H1 (cell line): ENCODE results near the gene NR1D2. TPM values are rescaled to one million over a fixed set of nuclear protein-coding genes. Genes with fewer than 3 reads are reported as not detected.

Experiments used
- CTCF ChIA-PET: fragments of 300-600 bp; sonication (Branson Sonifier 250); formaldehyde crosslinking; loops from one replicate; lab custom pipeline; 2021; ENCODE audit not compliant: partially characterized antibody; lab: Charles Lee
- POLR2A ChIA-PET: fragments of 300-600 bp; sonication (Branson Sonifier 250); formaldehyde crosslinking; loops from one replicate; lab custom pipeline; 2021; ENCODE audit warnings: inconsistent platforms; ENCODE audit not compliant: partially characterized antibody; lab: Charles Lee
- DNase-seq, 2 experiments: peaks; one replicate each; pipeline versions ENCODE4 v3.0.0 to v3.0.0-alpha.2; 2010 to 2022; ENCODE audit warnings: low spot score in 2 of 2, low read depth in 1 of 2, mixed read lengths in 1 of 2
- FAIRE-seq: peaks from 2 replicates; lab custom pipeline; 2011; peaks lifted over from hg19 to GRCh38; lab: Jason Lieb, UNC
- H2AFZ ChIP-seq: 2 replicates; pipeline ENCODE4 v1.8.1; 2012; ENCODE audit warnings: low read length, inconsistent platforms
- H2AK5ac ChIP-seq: 2 replicates; pipeline ENCODE4 v1.6.1; 2013; ENCODE audit warnings: low read depth, low read length
- H2BK120ac ChIP-seq: replicated peaks from 2 replicates; pipeline ENCODE3; 2013; ENCODE audit warnings: low read depth, low read length, inconsistent platforms
- H2BK12ac ChIP-seq: 2 replicates; pipeline ENCODE4 v1.6.1; 2013; ENCODE audit warnings: low read depth, low read length
- H2BK15ac ChIP-seq: 2 replicates; pipeline ENCODE4 v1.6.1; 2013; ENCODE audit warnings: low read length
- H2BK20ac ChIP-seq: 2 replicates; pipeline ENCODE4 v1.6.1; 2013; ENCODE audit warnings: low read length
- H2BK5ac ChIP-seq: 2 replicates; pipeline ENCODE4 v1.6.1; 2013; ENCODE audit warnings: low read depth, low read length
- H3K14ac ChIP-seq: 2 replicates; pipeline ENCODE4 v1.6.1; 2013; ENCODE audit warnings: inconsistent platforms; ENCODE audit not compliant: insufficient read length
- H3K18ac ChIP-seq: 2 replicates; pipeline ENCODE4 v1.6.1; 2013; ENCODE audit warnings: low read length; ENCODE audit errors: extremely low read depth
- H3K23ac ChIP-seq: 2 replicates; pipeline ENCODE4 v1.6.1; 2013; ENCODE audit warnings: inconsistent platforms; ENCODE audit not compliant: insufficient read length
- H3K23me2 ChIP-seq: 2 replicates; pipeline ENCODE4 v1.6.1; 2013; ENCODE audit warnings: low read depth, low read length
- H3K27ac ChIP-seq: 2 replicates; pipeline ENCODE4 v1.6.1; 2011; ENCODE audit warnings: low read depth, low read length, inconsistent platforms
- H3K27me3 ChIP-seq, 4 experiments: replicated peaks in 1 of 4; 1 replicate in 1 of 4; 2 replicates in 3 of 4; pipeline versions ENCODE4 v1.6.1 to v1.8.1; 2011 to 2013; ENCODE audit warnings: low read length in 3 of 4, mild to moderate bottlenecking in 3 of 4, inconsistent platforms in 2 of 4, mixed read lengths in 2 of 4, moderate library complexity in 1 of 4; ENCODE audit not compliant: control insufficient read depth in 3 of 4, insufficient read depth in 3 of 4; ENCODE audit errors: extremely low read depth in 1 of 4
- H3K36me3 ChIP-seq, 4 experiments: 2 replicates each; pipeline versions ENCODE4 v1.6.1 to v1.8.1; 2011 to 2013; ENCODE audit warnings: mild to moderate bottlenecking in 4 of 4, low read length in 3 of 4, moderate library complexity in 2 of 4, control low read depth in 1 of 4, inconsistent platforms in 1 of 4; ENCODE audit not compliant: insufficient read depth in 4 of 4, control insufficient read depth in 2 of 4
- H3K4ac ChIP-seq: replicated peaks from 2 replicates; pipeline ENCODE3; 2013; ENCODE audit warnings: low read length, low read depth, mixed read lengths, inconsistent platforms; ENCODE audit not compliant: insufficient read length
- H3K4me1 ChIP-seq, 4 experiments: replicated peaks in 1 of 4; 1 replicate in 1 of 4; 2 replicates in 3 of 4; pipeline versions ENCODE4 v1.6.1 to v1.8.1; 2011 to 2013; ENCODE audit warnings: low read length in 3 of 4, inconsistent platforms in 2 of 4, mixed read lengths in 1 of 4; ENCODE audit not compliant: insufficient read depth in 4 of 4, control insufficient read depth in 3 of 4
- H3K4me2 ChIP-seq, 2 experiments: 2 replicates each; pipeline versions ENCODE4 v1.6.1 to v1.8.1; 2011 to 2013; ENCODE audit warnings: low read depth in 2 of 2, low read length in 2 of 2, control low read depth in 1 of 2, inconsistent platforms in 1 of 2, mild to moderate bottlenecking in 1 of 2; ENCODE audit not compliant: insufficient read depth in 1 of 2
- H3K4me3 ChIP-seq, 4 experiments: fragments of 200-600, 300-600 bp in 1 of 4; sonication (generic), shearing (Covaris generic), sonication (Bioruptor Twin) in 1 of 4; 2 replicates each; pipeline versions ENCODE4 v1.5.1 to v1.8.1; 2011 to 2016; ENCODE audit warnings: low read length in 4 of 4, low read depth in 3 of 4, control low read depth in 2 of 4, inconsistent platforms in 2 of 4, mild to moderate bottlenecking in 2 of 4, mixed read lengths in 1 of 4, moderate library complexity in 1 of 4; ENCODE audit not compliant: insufficient read depth in 2 of 4; ENCODE audit errors: extremely low read depth in 1 of 4
- H3K56ac ChIP-seq: replicated peaks from 2 replicates; pipeline ENCODE3; 2013; ENCODE audit warnings: low read depth, mild to moderate bottlenecking, mixed read lengths, low read length, inconsistent platforms; ENCODE audit not compliant: insufficient read length
- H3K79me1 ChIP-seq: 2 replicates; pipeline ENCODE4 v1.6.1; 2013; ENCODE audit warnings: low read depth, low read length, control low read depth
- H3K79me2 ChIP-seq, 2 experiments: 2 replicates each; pipeline versions ENCODE4 v1.6.1 to v1.8.1; 2012 to 2013; ENCODE audit warnings: low read length in 2 of 2, mild to moderate bottlenecking in 2 of 2, inconsistent platforms in 1 of 2; ENCODE audit not compliant: insufficient read depth in 2 of 2, control insufficient read depth in 1 of 2
- H3K9ac ChIP-seq, 4 experiments: replicated peaks in 1 of 4; 1 replicate in 1 of 4; 2 replicates in 3 of 4; pipeline versions ENCODE4 v1.6.1 to v1.8.1; 2011 to 2013; ENCODE audit warnings: low read depth in 3 of 4, low read length in 3 of 4, control low read depth in 2 of 4, mild to moderate bottlenecking in 2 of 4, moderate library complexity in 2 of 4, inconsistent platforms in 1 of 4; ENCODE audit errors: extremely low read depth in 1 of 4
- H3K9me3 ChIP-seq, 2 experiments: 2 replicates each; pipeline versions ENCODE4 v1.6.1 to v1.8.1; 2012 to 2013; ENCODE audit warnings: mild to moderate bottlenecking in 2 of 2, moderate library complexity in 2 of 2, control low read depth in 1 of 2, inconsistent platforms in 1 of 2, low read depth in 1 of 2, low read length in 1 of 2, mixed read lengths in 1 of 2; ENCODE audit not compliant: insufficient read depth in 2 of 2
- H4K20me1 ChIP-seq, 2 experiments: replicated peaks in 1 of 2; 2 replicates each; pipeline versions ENCODE3 to v1.8.1; 2011 to 2013; ENCODE audit warnings: inconsistent platforms in 2 of 2, low read length in 2 of 2, mild to moderate bottlenecking in 1 of 2; ENCODE audit not compliant: insufficient read depth in 2 of 2, control insufficient read depth in 1 of 2
- H4K5ac ChIP-seq: 2 replicates; pipeline ENCODE4 v1.6.1; 2013; ENCODE audit warnings: low read length, low read depth, mixed read lengths, inconsistent platforms; ENCODE audit not compliant: insufficient read length
- H4K8ac ChIP-seq: 2 replicates; pipeline ENCODE4 v1.8.0; 2013; ENCODE audit warnings: mild to moderate bottlenecking, moderate library complexity, low read length, inconsistent platforms; ENCODE audit not compliant: insufficient read depth; ENCODE audit errors: extremely low read depth
- H4K91ac ChIP-seq: replicated peaks from 2 replicates; pipeline ENCODE3; 2013; ENCODE audit warnings: low read length, mixed read lengths, inconsistent platforms; ENCODE audit not compliant: insufficient read length
- BACH1 ChIP-seq: IDR thresholded peaks from 2 replicates; pipeline ENCODE4 v1.6.1; 2012; ENCODE audit warnings: low read length, improper control_type of control experiment
- CEBPB ChIP-seq: IDR thresholded peaks from 2 replicates; pipeline ENCODE4 v1.6.1; 2012; ENCODE audit warnings: low read depth, low read length
- CREB1 ChIP-seq: IDR thresholded peaks from 2 replicates; pipeline ENCODE4 v1.6.1; 2012; ENCODE audit warnings: inconsistent platforms
- CTCF ChIP-seq, 3 experiments: IDR thresholded peaks; 1 replicate in 2 of 3; 2 replicates in 1 of 3; pipeline versions ENCODE4 v1.5.1 to v1.6.1; 2011; ENCODE audit warnings: low read length in 3 of 3, mild to moderate bottlenecking in 3 of 3, inconsistent platforms in 2 of 3, low read depth in 1 of 3, moderate library complexity in 1 of 3; ENCODE audit not compliant: insufficient read depth in 1 of 3; ENCODE audit errors: control extremely low read depth in 1 of 3
- HDAC6 ChIP-seq: IDR thresholded peaks from one replicate; pipeline ENCODE4 v1.7.1; 2012; ENCODE audit warnings: low read depth, mild to moderate bottlenecking, inconsistent platforms, low read length, moderate library complexity
- POLR2AphosphoS5 ChIP-seq: IDR thresholded peaks from 2 replicates; pipeline ENCODE4 v1.6.1; 2011; ENCODE audit warnings: low read depth, low read length
- RBBP5 ChIP-seq: IDR thresholded peaks from 2 replicates; pipeline ENCODE4 v1.7.1; 2012; ENCODE audit warnings: low read depth, mild to moderate bottlenecking, inconsistent platforms, low read length, moderate library complexity, borderline replicate concordance
- SIX5 ChIP-seq: IDR thresholded peaks from 2 replicates; pipeline ENCODE4 v1.6.1; 2011; ENCODE audit warnings: mild to moderate bottlenecking, low read depth, low read length
- TAF1 ChIP-seq: IDR thresholded peaks from 2 replicates; pipeline ENCODE4 v1.6.1; 2011; ENCODE audit warnings: mild to moderate bottlenecking, low read depth, low read length
- TBP ChIP-seq: IDR thresholded peaks from 2 replicates; pipeline ENCODE4 v1.6.1; 2011; ENCODE audit warnings: low read depth, low read length, improper control_type of control experiment
- TEAD4 ChIP-seq: IDR thresholded peaks from 2 replicates; pipeline ENCODE4 v1.6.1; 2012; ENCODE audit warnings: low read depth, low read length, inconsistent platforms, mixed read lengths
- WGBS, 2 experiments: shearing (Covaris generic) in 1 of 2; methylation state at CpG; one replicate each; pipeline versions ENCODE4 v1.1.6 to v1.1.7; 2013 to 2015; ENCODE audit warnings: low lambda C conversion rate in 2 of 2, mixed read lengths in 2 of 2, inconsistent platforms in 1 of 2, low coverage in 1 of 2, missing lambda C conversion rate in 1 of 2; ENCODE audit not compliant: insufficient replicate concordance in 2 of 2, insufficient coverage in 1 of 2, insufficient read length in 1 of 2; ENCODE audit errors: extremely low coverage in 1 of 2, missing lambda C conversion rate in 1 of 2; 5-methylcytosine and 5-hydroxymethylcytosine counted together
- polyA plus RNA-seq, 7 experiments: library from polyadenylated mRNA; depleted of rRNA in 3 of 7; stranded (reverse) in 5 of 7; unstranded in 2 of 7; fragments of >200 nt in 5 of 7; fragments of 200-250 nt in 2 of 7; gene quantifications; 1 replicate in 5 of 7; 2 replicates in 1 of 7; 4 replicates in 1 of 7; pipeline versions ENCODE4 v1.2.1 to v1.2.3, GENCODE V29; 2011 to 2013; ENCODE audit warnings: missing spikeins in 2 of 7, mixed read lengths in 2 of 7
- total RNA-seq: library from RNA; stranded (reverse); fragmentation: NEBNext Ultra II Directional; extraction: Animal tissue kit (Norgen Biotek cat#: 25700); gene quantifications from 2 replicates; pipeline ENCODE4 v1.2.1, GENCODE V29; 2021

NR1D2 gene
- total and polyA plus RNA-seq, 2 of the 8 experiments (the other 6 are each of a cell fraction or from before 2014, with no cell fraction given), result 5.9 to 21.7 TPM

GRCh38 chr3:23991306-23991682 is 46.2 kb downstream of the NR1D2 start:
- Histone ChIP-seq H4K20me1 (no peaks in the 10 kb centered on the region), H3K4me2 (no peak overlapping the region), H4K5ac (no peak overlapping the region), H3K4me1 (peaks cover 0 to 3% (median 0%) of the 10 kb centered on the region in 4 experiments; a peak in 2 of 7 replicates), H3K79me1 (no peaks in the 10 kb centered on the region), H2AK5ac (no peak overlapping the region), H2BK120ac (no peak overlapping the region), H2BK20ac (no peak overlapping the region), H4K8ac (no peak overlapping the region), H3K9me3 (no peaks in the 10 kb centered on the region), H2AFZ (no peak overlapping the region), H3K18ac (no peak overlapping the region), H2BK15ac (no peak overlapping the region), H3K4ac (no peak overlapping the region), H2BK12ac (no peak overlapping the region), H3K14ac (no peak overlapping the region), H3K9ac (no peak overlapping the region), H3K27me3 (no peaks in the 10 kb centered on the region), H4K91ac (no peak overlapping the region), H3K23me2 (no peaks in the 10 kb centered on the region), H2BK5ac (no peak overlapping the region), H3K27ac (no peak overlapping the region), H3K36me3 (no peaks in the 10 kb centered on the region), H3K23ac (no peak overlapping the region), H3K79me2 (no peaks in the 10 kb centered on the region), H3K4me3 (no peak overlapping the region), H3K56ac (no peak overlapping the region)
- DNase-seq (no peak), FAIRE-seq (no peak)
- POLR2A ChIA-PET, result interaction anchor here (2.5 kb wide), 1 partner anchor 67 kb away, joined by 5 read pairs; no protein-coding TSS in a partner anchor
- CTCF ChIA-PET, result interaction anchor here (0.9 to 1.6 kb wide), 3 partner anchors 8 to 245 kb away, joined by 3 to 6 read pairs (median 6); no protein-coding TSS in a partner anchor
- 92% methylated on average over 3 of the region's 3 CpGs; no CpG with 5 or more reads in 1 of the 2 experiments for WGBS, 2 experiments
- no peak for TF ChIP-seq HDAC6
- no peak for TF ChIP-seq CEBPB
- no peak for TF ChIP-seq TAF1
- no peak for TF ChIP-seq CREB1
- TF ChIP-seq BACH1, result no peak
- no peak for TF ChIP-seq TBP
- TF ChIP-seq CTCF (IDR thresholded peaks at IDR 0.05; ENCODE audit: control extremely low read depth in 1 of 3, insufficient read depth in 1 of 3, low read depth in 1 of 3, low read length in 3 of 3), result no peak
- TF ChIP-seq RBBP5, result no peak
- no peak for TF ChIP-seq POLR2AphosphoS5
- TF ChIP-seq SIX5, result no peak
- TF ChIP-seq TEAD4, result no peak
